Endodermal cell (in vitro differentiated cells): ENCODE measurements around the gene EVI2B. TPM values are rescaled to one million over a fixed set of nuclear protein-coding genes. Genes with fewer than 3 reads are reported as not detected.
"Not testable (repeated sequence)": the region's sequence is repeated elsewhere in the genome, so short reads cannot be mapped to it uniquely, and the experiment has no call there.

Source experiments
- DNase-seq: peaks from one replicate; pipeline ENCODE4 v3.0.0-alpha.2; 2017
- H3K27ac ChIP-seq: 2 replicates; pipeline ENCODE4 v1.5.1; 2013; ENCODE audit warnings: mild to moderate bottlenecking, low read depth, low read length, moderate library complexity
- H3K27me3 ChIP-seq: 2 replicates; pipeline ENCODE4 v1.6.1; 2013; ENCODE audit warnings: mild to moderate bottlenecking, low read length, moderate library complexity; ENCODE audit not compliant: insufficient read depth, control insufficient read depth, poor library complexity, severe bottlenecking
- H3K36me3 ChIP-seq: 2 replicates; pipeline ENCODE4 v1.7.0; 2013; ENCODE audit warnings: mild to moderate bottlenecking, low read length, moderate library complexity; ENCODE audit not compliant: control insufficient read depth, insufficient read depth
- H3K4me1 ChIP-seq: one replicate; pipeline ENCODE4 v1.7.0; 2013; ENCODE audit warnings: low read length; ENCODE audit not compliant: control insufficient read depth, insufficient read depth
- H3K4me3 ChIP-seq: 2 replicates; pipeline ENCODE4 v1.5.1; 2013; ENCODE audit warnings: mild to moderate bottlenecking, low read length, moderate library complexity
- H3K9ac ChIP-seq: 2 replicates; pipeline ENCODE4 v1.6.1; 2013; ENCODE audit warnings: mild to moderate bottlenecking, low read length, moderate library complexity; ENCODE audit not compliant: poor library complexity, severe bottlenecking; ENCODE audit errors: extremely low read depth
- H3K9me3 ChIP-seq: 2 replicates; pipeline ENCODE4 v1.6.1; 2013; ENCODE audit warnings: mild to moderate bottlenecking, low read length, moderate library complexity; ENCODE audit not compliant: control insufficient read depth
- H3K27ac Mint-ChIP-seq: 2 replicates; pipeline ENCODE4 v1.8.0; 2020; ENCODE audit warnings: mixed read lengths
- H3K27me3 Mint-ChIP-seq: 2 replicates; pipeline ENCODE4 v1.8.0; 2021; ENCODE audit warnings: mild to moderate bottlenecking, mixed read lengths; ENCODE audit not compliant: insufficient read depth
- H3K36me3 Mint-ChIP-seq: 2 replicates; pipeline ENCODE4 v1.8.0; 2020; ENCODE audit warnings: low read depth, mixed read lengths
- H3K4me1 Mint-ChIP-seq: 2 replicates; pipeline ENCODE4 v1.8.0; 2020; ENCODE audit warnings: mixed read lengths
- H3K4me3 Mint-ChIP-seq: 2 replicates; pipeline ENCODE4 v1.8.0; 2020; ENCODE audit warnings: mild to moderate bottlenecking, moderate library complexity, mixed read lengths
- H3K9me3 Mint-ChIP-seq: 2 replicates; pipeline ENCODE4 v1.8.0; 2020; ENCODE audit warnings: mild to moderate bottlenecking, mixed read lengths
- WGBS, 2 experiments: methylation state at CpG; one replicate each; pipeline versions ENCODE4 v1.1.5 to v1.1.7; 2013; ENCODE audit warnings: missing lambda C conversion rate in 2 of 2, mixed read lengths in 1 of 2; ENCODE audit not compliant: insufficient coverage in 1 of 2, insufficient read length in 1 of 2; 5-methylcytosine and 5-hydroxymethylcytosine counted together
- total RNA-seq, 2 donors: library from RNA; stranded (reverse); fragmentation: NEBNext Ultra II Directional in 1 of 2; extraction: Animal tissue kit (Norgen Biotek cat#: 25700) in 1 of 2; gene quantifications; 2 replicates in 1 of 2; 3 replicates in 1 of 2; pipeline ENCODE4 v1.2.1, GENCODE V29; 2021
- TF ChIP-seq, protein P1 (sequence below): fragments of 200-600 bp; sonication (generic); conservative IDR thresholded peaks from 2 replicates; pipeline ENCODE4 v1.5.0; 2021; ENCODE audit warnings: antibody characterized with exemption, mild to moderate bottlenecking

Gene EVI2B
- total RNA-seq, 2 donors from 2014 or later, result not detected

DNA sequence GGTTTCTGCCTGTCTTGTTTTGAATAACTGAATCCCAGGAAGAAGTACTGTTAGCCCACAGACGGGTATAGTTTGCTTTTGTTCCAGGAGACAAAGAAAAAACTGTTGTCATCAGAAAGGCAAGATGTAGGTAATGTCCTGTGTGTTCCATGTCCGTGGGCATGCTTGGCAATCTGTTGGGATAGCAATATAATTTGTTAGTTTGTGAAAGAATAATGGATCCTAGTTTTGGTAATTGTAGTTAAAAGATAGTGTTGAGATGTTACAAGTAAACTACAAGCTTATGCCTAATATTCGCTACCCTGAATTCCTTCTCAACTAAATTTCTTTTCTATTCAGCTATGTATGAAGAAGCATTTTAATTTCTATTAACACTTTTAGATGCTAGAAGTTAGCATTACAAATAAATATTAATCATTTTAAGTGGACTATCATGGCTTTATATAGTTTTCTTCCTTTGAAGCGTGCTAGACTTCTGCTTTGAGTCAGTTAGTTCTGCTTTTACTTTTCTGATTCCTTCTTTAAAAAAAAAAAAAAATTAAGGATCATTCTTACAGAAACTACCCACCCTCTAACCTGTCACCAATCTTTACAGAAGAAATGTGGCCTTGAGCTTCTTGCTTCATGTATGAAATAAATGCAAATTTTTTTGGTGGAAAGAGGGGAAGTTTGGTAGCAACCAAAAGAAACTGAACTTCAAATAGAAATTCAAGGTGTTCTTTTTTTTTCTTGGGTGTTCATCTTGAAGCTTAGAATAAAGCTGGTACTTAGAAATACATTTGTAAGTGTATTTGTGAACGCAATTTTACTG lies 5.2 kb upstream of the EVI2B start:
- Histone ChIP-seq H3K36me3 (peaks cover 5% of the 10 kb centered on the region), H3K27ac (no peak overlapping the region), H3K27me3 (no peaks in the 10 kb centered on the region), H3K9ac (no peak overlapping the region), H3K9me3 (no peaks in the 10 kb centered on the region), H3K4me1 (no peaks in the 10 kb centered on the region), H3K4me3 (no peak overlapping the region)
- no peak for DNase-seq
- whole genome bisulfite sequencing, 2 experiments, result 89% methylated on average over 3 to 4 of the region's 5 CpGs
- Mint-ChIP-seq H3K4me3 (no peak overlapping the region), H3K27ac (no peak overlapping the region), H3K27me3 (no peaks in the 10 kb centered on the region), H3K9me3 (no peaks in the 10 kb centered on the region), H3K36me3 (peaks cover 12% of the 10 kb centered on the region), H3K4me1 (peaks cover 3% of the 10 kb centered on the region)
- TF ChIP-seq, protein P1, sequence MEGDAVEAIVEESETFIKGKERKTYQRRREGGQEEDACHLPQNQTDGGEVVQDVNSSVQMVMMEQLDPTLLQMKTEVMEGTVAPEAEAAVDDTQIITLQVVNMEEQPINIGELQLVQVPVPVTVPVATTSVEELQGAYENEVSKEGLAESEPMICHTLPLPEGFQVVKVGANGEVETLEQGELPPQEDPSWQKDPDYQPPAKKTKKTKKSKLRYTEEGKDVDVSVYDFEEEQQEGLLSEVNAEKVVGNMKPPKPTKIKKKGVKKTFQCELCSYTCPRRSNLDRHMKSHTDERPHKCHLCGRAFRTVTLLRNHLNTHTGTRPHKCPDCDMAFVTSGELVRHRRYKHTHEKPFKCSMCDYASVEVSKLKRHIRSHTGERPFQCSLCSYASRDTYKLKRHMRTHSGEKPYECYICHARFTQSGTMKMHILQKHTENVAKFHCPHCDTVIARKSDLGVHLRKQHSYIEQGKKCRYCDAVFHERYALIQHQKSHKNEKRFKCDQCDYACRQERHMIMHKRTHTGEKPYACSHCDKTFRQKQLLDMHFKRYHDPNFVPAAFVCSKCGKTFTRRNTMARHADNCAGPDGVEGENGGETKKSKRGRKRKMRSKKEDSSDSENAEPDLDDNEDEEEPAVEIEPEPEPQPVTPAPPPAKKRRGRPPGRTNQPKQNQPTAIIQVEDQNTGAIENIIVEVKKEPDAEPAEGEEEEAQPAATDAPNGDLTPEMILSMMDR, result no peak

DNA sequence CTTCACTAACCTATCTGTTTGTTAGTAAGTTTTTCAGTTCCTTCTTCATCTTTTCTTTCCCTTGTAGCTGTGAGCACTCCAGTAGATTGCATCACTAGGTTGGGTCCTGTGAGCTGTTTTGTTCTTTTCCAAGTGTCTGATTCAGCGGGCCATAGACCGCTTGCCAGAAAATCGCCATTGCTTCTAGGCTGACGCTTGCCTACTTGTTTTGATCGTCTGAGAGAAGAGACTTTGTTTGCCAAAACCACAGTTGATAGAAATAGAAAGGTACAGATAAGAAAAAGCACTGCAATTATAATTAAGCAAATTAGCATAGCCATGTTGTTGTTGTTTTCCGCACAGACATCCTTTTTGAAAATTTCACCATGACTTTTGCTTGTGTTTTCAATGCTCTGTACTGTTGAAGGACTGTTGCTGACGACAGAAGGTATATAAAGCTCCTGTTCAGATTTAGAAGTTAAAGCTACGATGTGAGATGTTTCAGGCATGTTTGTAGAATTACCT lies 4.5 kb upstream of the EVI2B start:
- H3K9me3 ChIP-seq, result no peaks in the 10 kb centered on the region
- no peaks in the 10 kb centered on the region for H3K27me3 Mint-ChIP-seq
- H3K9me3 Mint-ChIP-seq, result no peaks in the 10 kb centered on the region
- no peak overlapping the region for H3K4me3 Mint-ChIP-seq
- H3K27ac ChIP-seq, result peak overlapping the region; percentile 13
- WGBS, 2 experiments, result 87 to 88% methylated on average over 7 to 8 of the region's 8 CpGs
- H3K4me3 ChIP-seq, result no peak overlapping the region
- H3K36me3 Mint-ChIP-seq, result peaks cover 8% of the 10 kb centered on the region
- no peak overlapping the region for H3K9ac ChIP-seq
- H3K4me1 ChIP-seq, result no peaks in the 10 kb centered on the region
- H3K36me3 ChIP-seq, result peaks cover 5% of the 10 kb centered on the region
- H3K4me1 Mint-ChIP-seq, result peaks cover 3% of the 10 kb centered on the region
- TF ChIP-seq, protein P1, result no peak
- DNase-seq, result no peak
- no peaks in the 10 kb centered on the region for H3K27me3 ChIP-seq
- peak overlapping the region; percentile 1 for H3K27ac Mint-ChIP-seq

- Histone ChIP-seq H3K4me1 (no peaks in the 10 kb centered on the region), H3K27me3 (no peaks in the 10 kb centered on the region), H3K4me3 (no peak overlapping the region), H3K27ac (no peak overlapping the region), H3K9ac (no peak overlapping the region), H3K9me3 (no peaks in the 10 kb centered on the region), H3K36me3 (peaks cover 4% of the 10 kb centered on the region)
- Mint-ChIP-seq H3K27ac (no peak overlapping the region), H3K4me1 (peaks cover 3% of the 10 kb centered on the region), H3K36me3 (peaks cover 2% of the 10 kb centered on the region), H3K27me3 (no peaks in the 10 kb centered on the region), H3K4me3 (no peak overlapping the region), H3K9me3 (no peaks in the 10 kb centered on the region)
- TF ChIP-seq, protein P1, result no peak
- DNase-seq, result no peak
- 100% methylated on average over 3 of the region's 3 CpGs; no CpG with 5 or more reads in 1 of the 2 experiments for WGBS, 2 experiments
Measured at GRCh38 chr17:31314782-31315100, 887 bp upstream of the EVI2B start.

DNA sequence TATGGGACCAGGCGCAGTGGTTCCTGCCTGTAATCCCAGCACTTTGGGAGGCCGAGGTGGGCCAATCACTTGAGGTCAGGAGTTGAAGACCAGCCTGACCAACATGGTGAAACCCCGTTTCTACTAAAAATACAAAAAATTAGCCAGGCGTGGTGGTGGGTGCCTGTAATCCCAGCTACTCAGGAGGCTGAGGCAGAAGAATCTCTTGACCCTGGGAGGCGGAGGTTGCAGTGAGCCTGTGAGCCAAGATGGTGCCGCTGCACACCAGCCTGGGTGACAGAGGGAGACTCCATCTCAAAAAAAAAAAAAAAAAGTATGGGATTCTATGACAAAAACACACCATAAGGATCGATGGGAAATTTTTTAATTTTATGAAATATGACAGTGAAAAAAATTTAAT lies 1.6 kb downstream of the EVI2B start:
- H3K27me3 Mint-ChIP-seq, DNase-seq, H3K4me1 ChIP-seq, H3K9me3 ChIP-seq, H3K9me3 Mint-ChIP-seq, H3K4me1 Mint-ChIP-seq, H3K36me3 ChIP-seq, H3K4me3 ChIP-seq, H3K27ac Mint-ChIP-seq, H3K27ac ChIP-seq, H3K9ac ChIP-seq, H3K36me3 Mint-ChIP-seq, H3K27me3 ChIP-seq, H3K4me3 Mint-ChIP-seq: not testable (repeated sequence)
- WGBS, 2 experiments, result 97 to 100% methylated on average over 2 to 6 of the region's 7 CpGs
